ENCODE data around the gene SLC22A5. TPM values are rescaled to one million over a fixed set of nuclear protein-coding genes. Genes with fewer than 3 reads are reported as not detected.
A peak's percentile ranks its signal among the peaks of the same experiment; 100 is the strongest.
"Not testable (repeated sequence)": the region's sequence is repeated elsewhere in the genome, so short reads cannot be mapped to it uniquely, and the experiment has no call there.

SLC22A5 gene
- total RNA-seq, 2 experiments from 2014 or later = 0.36 to 0.88 TPM

- H3K27ac ChIP-seq (ENCODE audit: low read depth, low read length, poor library complexity, severe bottlenecking) = no peak overlapping the region
- H3K4me3 ChIP-seq (ENCODE audit: low read depth, low read length, poor library complexity, severe bottlenecking) = no peak overlapping the region
- no peaks in the 10 kb centered on the region for H3K36me3 ChIP-seq (ENCODE audit: insufficient read depth, low read length)
- BruUV-seq (replicated peaks) = no TSS peak
- intact Hi-C loops (cut with micrococcal nuclease; ENCODE audit: unreplicated experiment) = no loop called here
- H3K4me1 ChIP-seq (ENCODE audit: insufficient read depth, low read length, poor library complexity, severe bottlenecking) = peaks cover 14% of the 10 kb centered on the region
- no peaks in the 10 kb centered on the region for H3K9me2 ChIP-seq (ENCODE audit: insufficient read depth, low read length)
- H3K4me2 ChIP-seq (ENCODE audit: low read length) = peak overlapping the region; percentile 27
- DNase-seq (ENCODE audit: low spot score) = peak; percentile 67
- POLR2A ChIA-PET = interaction anchor here (0.7 to 1.4 kb wide), 6 partner anchors 8 to 107 kb away, joined by 3 to 7 read pairs (median 4); no protein-coding TSS in a partner anchor
- CTCF ChIA-PET (ENCODE audit: unreplicated experiment) = interaction anchor here (0.5 kb wide), 1 partner anchor 16 kb away, joined by 3 read pairs; no protein-coding TSS in a partner anchor
- no peaks in the 10 kb centered on the region for H3K79me2 ChIP-seq (ENCODE audit: insufficient read depth, low read depth, low read length)
- TF ChIP-seq EZH2phosphoT487 (IDR thresholded peaks at IDR 0.05; ENCODE audit: borderline replicate concordance, low read depth, low read length) (no peak), CTCF (conservative IDR thresholded peaks at IDR 0.05; ENCODE audit: low read length) (no peak)
- no peaks in the 10 kb centered on the region for H3K9me3 ChIP-seq (ENCODE audit: low read length)
- peak overlapping the region; percentile 66; the same call in 1 of the 2 replicates for H2AFZ ChIP-seq (ENCODE audit: low read length)
- no peaks in the 10 kb centered on the region for H4K20me1 ChIP-seq (ENCODE audit: insufficient read depth, low read length)
Measured at GRCh38 chr5:132394667-132395259, 25.3 kb downstream of the SLC22A5 start.

DNA sequence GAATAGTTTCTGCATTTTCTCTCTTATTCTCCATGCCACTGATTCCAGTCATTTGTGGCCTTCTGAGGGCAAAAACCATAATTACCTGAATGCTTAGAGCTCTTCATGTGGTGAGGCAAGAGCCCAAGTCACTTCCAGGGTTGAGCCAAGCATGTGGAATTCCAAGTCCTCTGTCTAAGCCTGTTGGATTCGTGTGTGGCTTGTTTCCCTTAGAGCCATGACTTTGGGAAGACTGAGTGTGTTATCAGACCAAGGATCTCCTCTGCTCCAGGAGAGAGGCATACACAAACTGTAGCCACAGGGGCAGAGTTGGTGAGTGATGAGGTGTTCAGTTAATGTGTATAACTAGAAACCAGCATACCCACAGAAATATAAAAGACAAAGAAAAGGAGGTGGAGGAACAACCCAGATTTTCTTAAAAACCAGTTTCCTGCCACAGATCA is 27.1 kb downstream of the SLC22A5 start:
- TF ChIP-seq EZH2phosphoT487 (IDR thresholded peaks at IDR 0.05; ENCODE audit: borderline replicate concordance, low read depth, low read length) = no peak
- no peak for TF ChIP-seq CTCF (conservative IDR thresholded peaks at IDR 0.05; ENCODE audit: low read length)
- no peak overlapping the region for H3K4me2 ChIP-seq (ENCODE audit: low read length)
- no peaks in the 10 kb centered on the region for H4K20me1 ChIP-seq (ENCODE audit: insufficient read depth, low read length)
- no TSS peak for BruUV-seq (replicated peaks)
- intact Hi-C loops (cut with micrococcal nuclease; ENCODE audit: unreplicated experiment) = no loop called here
- H3K27ac ChIP-seq (ENCODE audit: low read depth, low read length, poor library complexity, severe bottlenecking) = no peak overlapping the region
- no peaks in the 10 kb centered on the region for H3K79me2 ChIP-seq (ENCODE audit: insufficient read depth, low read depth, low read length)
- ChIA-PET POLR2A (interaction anchor here (0.5 kb wide), 1 partner anchor 63 kb away, joined by 3 read pairs; no protein-coding TSS in a partner anchor), CTCF (ENCODE audit: unreplicated experiment) (no interaction called here)
- no peak for DNase-seq (ENCODE audit: low spot score)
- no peaks in the 10 kb centered on the region for H3K9me2 ChIP-seq (ENCODE audit: insufficient read depth, low read length)
- H3K4me3 ChIP-seq (ENCODE audit: low read depth, low read length, poor library complexity, severe bottlenecking) = no peak overlapping the region
- H3K4me1 ChIP-seq (ENCODE audit: insufficient read depth, low read length, poor library complexity, severe bottlenecking) = peaks cover 14% of the 10 kb centered on the region
- H3K36me3 ChIP-seq (ENCODE audit: insufficient read depth, low read length) = no peaks in the 10 kb centered on the region
- H3K9me3 ChIP-seq (ENCODE audit: low read length) = no peaks in the 10 kb centered on the region
- no peak overlapping the region for H2AFZ ChIP-seq (ENCODE audit: low read length)

DNA sequence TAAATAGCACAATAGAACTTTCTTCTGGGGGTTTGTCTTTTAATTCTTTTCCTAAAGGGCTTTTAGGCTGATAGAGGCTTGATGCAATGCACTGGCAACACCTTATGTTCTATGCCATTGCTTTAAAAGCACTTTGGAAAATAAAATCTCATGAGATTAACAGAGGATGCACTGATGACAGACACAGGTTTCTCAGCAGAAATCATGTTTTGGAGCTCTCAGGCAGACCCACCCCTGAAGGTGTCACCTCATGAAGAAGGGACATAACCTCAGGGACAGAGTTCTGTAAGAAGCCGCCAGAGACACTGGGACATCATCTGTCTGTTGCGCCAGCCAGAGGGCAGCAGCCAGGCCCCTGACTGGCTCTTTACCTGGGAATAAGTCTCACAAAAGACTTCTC is 27.7 kb downstream of the SLC22A5 start:
- no peak overlapping the region for H2AFZ ChIP-seq (ENCODE audit: low read length)
- H3K4me3 ChIP-seq (ENCODE audit: low read depth, low read length, poor library complexity, severe bottlenecking) = no peak overlapping the region
- no peaks in the 10 kb centered on the region for H3K79me2 ChIP-seq (ENCODE audit: insufficient read depth, low read depth, low read length)
- CTCF ChIA-PET (ENCODE audit: unreplicated experiment) = no interaction called here
- no peaks in the 10 kb centered on the region for H3K36me3 ChIP-seq (ENCODE audit: insufficient read depth, low read length)
- no TSS peak for BruUV-seq (replicated peaks)
- H3K4me1 ChIP-seq (ENCODE audit: insufficient read depth, low read length, poor library complexity, severe bottlenecking) = peaks cover 14% of the 10 kb centered on the region
- H3K4me2 ChIP-seq (ENCODE audit: low read length) = no peak overlapping the region
- TF ChIP-seq CTCF (conservative IDR thresholded peaks at IDR 0.05; ENCODE audit: low read length) (no peak), EZH2phosphoT487 (IDR thresholded peaks at IDR 0.05; ENCODE audit: borderline replicate concordance, low read depth, low read length) (no peak)
- intact Hi-C loops (cut with micrococcal nuclease; ENCODE audit: unreplicated experiment) = no loop called here
- H4K20me1 ChIP-seq (ENCODE audit: insufficient read depth, low read length) = no peaks in the 10 kb centered on the region
- no peak overlapping the region for H3K27ac ChIP-seq (ENCODE audit: low read depth, low read length, poor library complexity, severe bottlenecking)
- no peaks in the 10 kb centered on the region for H3K9me3 ChIP-seq (ENCODE audit: low read length)
- POLR2A ChIA-PET = no interaction called here
- no peaks in the 10 kb centered on the region for H3K9me2 ChIP-seq (ENCODE audit: insufficient read depth, low read length)
- DNase-seq (ENCODE audit: low spot score) = no peak

DNA sequence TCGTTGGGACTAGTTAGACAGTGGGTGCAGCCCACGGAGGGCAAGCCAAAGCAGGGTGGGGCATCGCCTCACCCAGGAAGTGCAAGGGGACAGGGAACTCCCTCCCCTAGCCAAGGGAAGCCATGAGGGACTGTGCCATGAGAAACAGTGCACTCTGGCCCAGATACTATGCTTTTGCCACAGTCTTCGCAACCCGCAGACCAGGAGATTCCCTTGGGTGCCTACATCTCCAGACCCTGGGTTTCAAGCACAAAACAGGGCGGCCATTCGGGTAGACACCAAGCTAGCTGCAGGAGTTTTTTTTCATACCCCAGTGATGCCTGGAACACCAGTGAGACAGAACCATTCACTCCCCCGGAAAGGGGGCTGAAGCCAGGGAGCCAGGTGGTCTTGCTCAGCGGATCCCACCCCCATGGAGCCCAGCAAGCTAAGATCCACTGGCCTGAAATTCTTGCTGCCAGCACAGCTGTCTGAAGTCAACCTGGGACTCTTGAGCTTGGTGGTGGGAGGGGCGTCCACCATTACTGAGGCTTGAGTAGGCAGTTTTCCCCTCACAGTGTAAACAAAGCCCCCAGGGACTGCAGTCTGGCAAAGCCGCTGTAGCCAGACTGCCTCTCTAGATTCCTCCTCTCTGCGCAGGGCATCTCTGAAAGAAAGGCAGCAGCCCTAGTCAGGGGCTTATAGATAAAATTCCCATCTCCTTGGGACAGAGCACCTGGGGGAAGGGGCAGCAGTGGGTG is 28.6 kb downstream of the SLC22A5 start:
- H4K20me1 ChIP-seq (ENCODE audit: insufficient read depth, low read length); DNase-seq (ENCODE audit: low spot score); H3K79me2 ChIP-seq (ENCODE audit: insufficient read depth, low read depth, low read length); H3K9me2 ChIP-seq (ENCODE audit: insufficient read depth, low read length); intact Hi-C loops (cut with micrococcal nuclease; ENCODE audit: unreplicated experiment); H2AFZ ChIP-seq (ENCODE audit: low read length); H3K4me2 ChIP-seq (ENCODE audit: low read length); H3K4me3 ChIP-seq (ENCODE audit: low read depth, low read length, poor library complexity, severe bottlenecking); H3K27ac ChIP-seq (ENCODE audit: low read depth, low read length, poor library complexity, severe bottlenecking); BruUV-seq (replicated peaks); H3K9me3 ChIP-seq (ENCODE audit: low read length); CTCF ChIA-PET (ENCODE audit: unreplicated experiment); POLR2A ChIA-PET; H3K36me3 ChIP-seq (ENCODE audit: insufficient read depth, low read length): not testable (repeated sequence)
- peaks cover 14% of the 10 kb centered on the region for H3K4me1 ChIP-seq (ENCODE audit: insufficient read depth, low read length, poor library complexity, severe bottlenecking)

Measured in OCI-LY7 (cell line).